IPS-15b (cell line): ENCODE results near the gene TGFBI.

Experiments used
- H3K27me3 ChIP-seq: one replicate; pipeline ENCODE4 v1.6.1; 2013; ENCODE audit warnings: low read length; ENCODE audit not compliant: control insufficient read depth, insufficient read depth
- H3K36me3 ChIP-seq: one replicate; pipeline ENCODE4 v1.6.1; 2013; ENCODE audit warnings: low read length; ENCODE audit not compliant: control insufficient read depth, insufficient read depth
- H3K4me1 ChIP-seq: one replicate; pipeline ENCODE4 v1.6.1; 2013; ENCODE audit warnings: mild to moderate bottlenecking, low read length; ENCODE audit not compliant: control insufficient read depth, insufficient read depth
- H3K4me3 ChIP-seq: one replicate; pipeline ENCODE4 v1.5.1; 2013; ENCODE audit warnings: low read depth, low read length
- H3K9ac ChIP-seq: one replicate; pipeline ENCODE4 v1.6.1; 2013; ENCODE audit warnings: low read depth, mild to moderate bottlenecking, low read length
- H3K9me3 ChIP-seq: one replicate; pipeline ENCODE4 v1.6.1; 2013; ENCODE audit warnings: mild to moderate bottlenecking, low read length; ENCODE audit not compliant: control insufficient read depth, insufficient read depth

The TGFBI gene

DNA sequence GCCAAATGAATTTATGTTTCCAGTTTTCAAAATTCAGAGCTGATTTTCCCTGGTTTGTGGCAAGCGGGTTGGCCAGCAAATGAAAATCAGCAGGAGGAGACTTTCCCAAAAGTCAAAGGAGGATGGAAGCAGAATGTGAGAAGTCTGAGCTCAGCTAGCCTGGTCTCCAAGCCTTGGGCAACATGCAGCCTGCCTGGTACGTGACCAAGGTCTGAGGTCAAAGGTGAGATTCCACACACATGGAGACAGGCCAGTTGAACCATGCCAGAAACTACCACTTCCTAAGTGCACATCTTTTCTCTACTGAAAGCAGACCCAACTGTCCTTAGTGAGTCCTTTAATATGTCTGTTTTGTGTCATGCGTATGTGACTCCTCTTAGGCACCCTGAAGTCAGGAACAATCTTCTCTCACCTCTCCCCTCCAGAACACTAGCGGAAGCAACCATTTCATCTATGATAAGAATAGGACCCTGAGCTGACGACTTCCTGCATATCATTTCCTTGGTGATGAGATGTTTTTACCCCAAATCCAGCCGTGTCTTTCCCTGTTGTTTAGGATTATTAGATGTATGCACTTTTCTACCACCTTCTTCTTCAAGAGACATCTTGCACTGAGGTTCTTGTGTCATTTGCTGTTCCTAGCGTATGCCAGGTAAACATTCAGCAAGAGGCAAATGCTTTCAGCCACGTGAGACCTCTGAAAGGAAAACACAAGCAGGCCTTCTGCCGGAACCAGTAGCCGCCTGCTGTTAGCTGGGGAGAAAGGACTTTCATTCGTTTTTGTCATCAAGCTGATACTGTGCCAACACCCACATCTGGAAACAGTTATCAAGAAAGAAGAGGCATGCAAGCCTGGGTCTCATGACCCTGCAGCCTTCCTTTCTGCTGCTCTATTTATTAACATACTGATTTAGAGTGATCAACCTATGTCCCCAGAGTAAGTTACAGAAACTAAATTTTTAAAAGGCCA, 9.7 kb upstream of the TGFBI start:
- H3K27me3 ChIP-seq = peaks cover 3% of the 10 kb centered on the region
- H3K4me1 ChIP-seq = no peaks in the 10 kb centered on the region
- no peaks in the 10 kb centered on the region for H3K36me3 ChIP-seq
- no peaks in the 10 kb centered on the region for H3K9me3 ChIP-seq
- no peak overlapping the region for H3K4me3 ChIP-seq
- H3K9ac ChIP-seq = no peak overlapping the region

DNA sequence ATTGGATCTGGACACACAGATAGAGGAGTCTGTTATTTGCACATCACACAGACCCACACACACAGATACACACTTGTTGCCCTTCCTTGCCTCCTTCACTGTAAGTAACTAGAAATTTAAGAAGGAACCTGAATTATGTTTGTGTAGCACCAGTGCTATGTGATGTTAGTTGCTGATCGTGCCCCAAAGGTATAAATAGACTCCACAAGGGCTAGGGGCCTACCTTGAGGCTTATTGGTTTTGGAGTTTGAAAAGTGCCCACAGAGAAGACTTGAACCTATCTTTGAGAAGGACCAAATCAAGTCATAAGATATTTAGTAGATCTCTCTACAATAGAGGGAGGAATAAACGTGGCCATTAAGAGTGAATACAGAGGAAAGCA, 8.8 kb upstream of the TGFBI start:
- Histone ChIP-seq H3K4me1 (no peaks in the 10 kb centered on the region), H3K9me3 (no peaks in the 10 kb centered on the region), H3K27me3 (peaks cover 3% of the 10 kb centered on the region), H3K36me3 (no peaks in the 10 kb centered on the region), H3K4me3 (no peak overlapping the region), H3K9ac (no peak overlapping the region)

DNA sequence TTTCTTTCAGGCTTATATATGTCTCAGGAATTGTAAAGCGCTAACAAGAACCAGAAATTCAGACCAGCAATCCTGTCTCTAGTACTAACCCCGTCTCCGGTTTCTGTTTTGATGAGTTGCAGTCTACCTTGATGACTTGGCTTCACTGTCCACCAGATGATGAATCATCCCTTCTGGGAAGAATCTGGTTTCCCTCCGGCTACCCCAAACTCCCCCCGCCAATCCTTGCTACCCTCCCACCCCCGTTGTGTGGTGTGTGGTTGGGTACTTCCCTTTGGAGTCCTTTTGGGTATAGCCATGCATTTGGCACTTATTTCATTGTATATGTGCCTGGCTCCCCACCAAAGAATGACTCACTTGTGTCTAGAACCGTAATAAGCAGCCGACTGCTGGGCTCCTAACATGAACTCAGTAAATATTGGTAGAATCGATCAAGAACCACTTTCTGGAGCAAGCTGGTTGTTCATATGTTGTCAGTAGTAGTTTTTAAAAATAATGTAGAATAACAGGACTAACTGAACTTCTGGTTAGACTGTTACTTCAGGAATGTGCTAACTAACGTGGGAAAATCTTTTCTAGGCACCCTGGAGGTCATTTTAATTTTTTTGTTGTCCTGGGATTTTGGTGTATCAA, 8.3 kb upstream of the TGFBI start:
- Histone ChIP-seq H3K36me3 (no peaks in the 10 kb centered on the region), H3K4me1 (no peaks in the 10 kb centered on the region), H3K27me3 (peaks cover 3% of the 10 kb centered on the region), H3K9me3 (no peaks in the 10 kb centered on the region), H3K4me3 (no peak overlapping the region), H3K9ac (no peak overlapping the region)

DNA sequence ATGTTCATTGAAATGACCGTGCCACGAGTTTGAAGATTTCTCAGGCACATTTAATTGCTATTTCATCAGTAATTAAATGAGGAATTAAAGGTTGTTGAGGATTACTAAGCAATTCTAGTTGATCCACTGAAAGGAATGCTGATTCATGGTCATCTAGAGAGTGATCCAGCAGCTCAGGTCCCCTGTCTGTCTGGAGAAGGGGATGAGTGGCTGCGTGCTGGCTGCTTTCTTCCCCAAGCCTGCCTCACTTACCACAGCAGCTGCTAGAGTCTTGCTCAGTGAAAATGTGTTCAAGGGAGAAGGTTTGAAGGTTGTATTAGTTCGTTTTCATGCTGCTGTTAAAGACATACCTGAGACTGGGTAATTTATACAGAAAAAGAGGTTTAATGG, 7.8 kb upstream of the TGFBI start:
- Histone ChIP-seq H3K4me3 (no peak overlapping the region), H3K4me1 (no peaks in the 10 kb centered on the region), H3K9me3 (no peaks in the 10 kb centered on the region), H3K9ac (no peak overlapping the region), H3K36me3 (no peaks in the 10 kb centered on the region), H3K27me3 (peaks cover 6% of the 10 kb centered on the region)

DNA sequence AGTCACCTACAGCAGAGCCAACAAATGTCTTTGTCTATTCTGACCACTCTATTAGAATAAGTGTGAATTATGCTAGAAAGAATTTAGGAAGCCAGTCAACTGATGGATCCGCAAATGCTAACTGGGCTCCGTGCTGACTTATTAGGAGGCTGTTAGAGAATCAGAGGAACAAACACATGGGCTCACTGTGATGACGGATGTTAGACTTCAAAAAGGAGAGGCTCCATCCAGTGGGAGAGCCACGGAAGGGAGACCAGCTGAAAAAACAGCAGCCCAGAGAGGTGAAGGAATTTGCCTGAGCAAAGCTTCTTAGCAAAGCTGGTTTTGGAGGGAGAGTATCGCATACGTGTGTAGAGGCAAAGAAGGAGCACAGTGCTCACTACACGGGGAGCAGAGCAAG, 5.8 kb upstream of the TGFBI start:
- H3K27me3 ChIP-seq = peaks cover 25% of the 10 kb centered on the region
- no peaks in the 10 kb centered on the region for H3K9me3 ChIP-seq
- H3K9ac ChIP-seq = no peak overlapping the region
- H3K36me3 ChIP-seq = no peaks in the 10 kb centered on the region
- no peaks in the 10 kb centered on the region for H3K4me1 ChIP-seq
- no peak overlapping the region for H3K4me3 ChIP-seq

DNA sequence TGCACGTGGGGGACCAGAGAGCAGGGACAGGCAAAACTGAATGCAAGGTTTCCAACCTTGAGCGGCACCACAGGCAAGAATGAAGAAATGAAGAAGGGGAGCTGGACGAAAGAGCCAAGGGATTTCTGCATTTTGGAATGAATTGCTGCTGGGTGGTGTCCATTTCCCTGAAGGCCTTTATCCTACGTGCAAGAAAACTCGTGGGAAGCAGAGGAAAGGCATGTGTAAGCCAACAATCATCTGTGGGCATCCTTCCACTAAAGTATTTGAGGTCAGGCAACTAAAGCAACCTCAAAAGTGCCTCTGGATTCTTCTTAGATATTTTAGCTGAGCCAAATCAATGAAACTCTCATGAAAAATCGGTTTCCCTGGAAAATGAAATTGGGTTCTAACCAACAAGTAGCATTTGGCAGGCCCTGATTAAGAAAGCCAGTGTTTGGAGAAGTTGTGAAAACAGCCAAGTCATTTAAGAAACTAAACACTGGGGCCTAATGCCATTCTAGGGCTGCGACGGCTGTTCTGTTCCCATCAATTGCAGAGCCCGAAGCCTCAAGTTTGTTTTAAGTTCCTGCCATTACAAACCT, 4.7 kb upstream of the TGFBI start:
- Histone ChIP-seq H3K36me3 (no peaks in the 10 kb centered on the region), H3K4me1 (no peaks in the 10 kb centered on the region), H3K27me3 (peaks cover 34% of the 10 kb centered on the region), H3K9ac (no peak overlapping the region), H3K9me3 (no peaks in the 10 kb centered on the region), H3K4me3 (no peak overlapping the region)

DNA sequence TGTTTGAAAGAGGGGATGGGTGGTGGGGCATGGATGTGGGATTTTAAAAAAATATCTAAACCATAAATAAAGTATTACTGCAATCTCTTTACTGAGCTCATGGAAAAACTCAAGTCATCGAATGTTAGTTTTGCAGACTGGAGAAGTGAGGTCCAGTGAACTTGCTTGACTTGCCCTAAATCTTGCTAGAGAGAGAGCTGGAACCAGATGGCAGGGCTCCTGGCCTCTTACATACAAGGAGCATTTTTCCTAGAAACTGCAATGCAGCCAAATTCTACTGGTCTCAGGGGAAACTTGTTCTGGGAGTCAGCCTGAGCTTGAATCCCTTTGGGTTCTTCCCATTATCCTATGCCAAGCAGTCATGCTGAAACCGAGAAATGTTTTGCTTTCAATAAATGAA, 2.9 kb upstream of the TGFBI start:
- no peak overlapping the region for H3K9ac ChIP-seq
- no peaks in the 10 kb centered on the region for H3K4me1 ChIP-seq
- peaks cover 52% of the 10 kb centered on the region for H3K27me3 ChIP-seq
- no peaks in the 10 kb centered on the region for H3K9me3 ChIP-seq
- H3K4me3 ChIP-seq = no peak overlapping the region
- H3K36me3 ChIP-seq = no peaks in the 10 kb centered on the region

DNA sequence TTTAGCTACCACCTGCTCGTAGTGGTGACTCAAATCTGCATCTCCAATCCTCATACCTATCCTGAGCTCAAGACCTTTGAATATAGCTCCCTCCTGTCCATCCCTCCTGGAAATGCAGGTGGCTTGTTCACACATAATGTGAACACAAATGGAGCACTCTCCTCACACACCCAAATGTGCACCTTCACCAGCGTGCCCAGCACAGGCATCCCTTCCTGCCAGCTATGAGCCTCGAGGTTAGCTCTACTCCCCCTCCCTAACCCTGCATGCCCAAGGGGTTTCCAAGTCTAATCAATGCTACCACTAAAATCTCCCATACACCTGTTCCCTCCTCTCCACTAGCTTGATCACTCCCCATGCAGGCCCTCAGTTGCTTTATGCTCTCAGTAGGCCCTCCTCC, 2.2 kb upstream of the TGFBI start:
- H3K27me3 ChIP-seq = peaks cover 55% of the 10 kb centered on the region
- no peak overlapping the region for H3K9ac ChIP-seq
- no peaks in the 10 kb centered on the region for H3K36me3 ChIP-seq
- no peaks in the 10 kb centered on the region for H3K4me1 ChIP-seq
- no peaks in the 10 kb centered on the region for H3K9me3 ChIP-seq
- H3K4me3 ChIP-seq = no peak overlapping the region

DNA sequence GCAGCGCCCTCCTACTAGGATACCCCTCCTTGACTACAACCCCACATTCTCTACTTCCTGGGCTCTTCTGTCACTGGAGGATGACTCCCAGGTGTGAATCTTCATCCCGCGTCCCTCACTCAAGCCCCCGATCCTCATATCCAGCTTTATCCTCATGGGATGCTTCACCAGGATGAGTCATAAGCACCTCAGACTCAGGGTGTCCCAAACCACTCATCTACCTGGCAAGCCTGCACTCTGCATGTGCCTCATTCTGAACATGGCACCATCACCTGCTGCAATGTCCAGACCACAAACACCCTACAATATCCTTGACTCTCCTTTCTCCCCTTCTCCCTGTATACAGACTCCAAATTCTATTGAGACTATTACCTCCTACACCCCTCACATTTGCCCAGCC, 1.5 kb upstream of the TGFBI start:
- no peak overlapping the region for H3K9ac ChIP-seq
- no peaks in the 10 kb centered on the region for H3K4me1 ChIP-seq

DNA sequence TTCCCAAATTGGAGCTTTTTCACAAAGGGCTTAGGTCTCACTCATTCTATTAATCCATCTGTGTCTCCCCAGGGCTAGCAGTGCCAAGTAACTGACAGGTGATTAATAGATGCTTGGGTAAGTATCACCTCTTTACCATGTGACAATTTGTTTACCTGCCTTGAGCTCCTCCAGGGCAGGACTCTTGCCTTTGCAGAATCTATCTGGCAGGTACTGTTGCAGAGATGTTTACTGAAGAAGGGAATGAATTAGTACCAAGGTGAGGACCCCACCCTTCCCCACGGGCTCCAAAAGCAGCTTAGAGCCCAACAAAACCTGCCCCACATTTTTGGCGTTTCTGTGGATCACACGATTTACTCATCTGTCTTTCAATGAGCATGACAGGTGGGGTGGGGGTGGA, 698 bp upstream of the TGFBI start:
- Histone ChIP-seq H3K9me3 (no peaks in the 10 kb centered on the region), H3K36me3 (no peaks in the 10 kb centered on the region), H3K4me3 (peak overlapping the region; percentile 73), H3K4me1 (no peaks in the 10 kb centered on the region), H3K27me3 (peaks cover 57% of the 10 kb centered on the region), H3K9ac (no peak overlapping the region)

More for the DNA sequence above, 1.5 kb upstream of the TGFBI start:
- H3K9me3 ChIP-seq = no peaks in the 10 kb centered on the region
- peaks cover 55% of the 10 kb centered on the region for H3K27me3 ChIP-seq
- no peak overlapping the region for H3K4me3 ChIP-seq
- no peaks in the 10 kb centered on the region for H3K36me3 ChIP-seq

DNA sequence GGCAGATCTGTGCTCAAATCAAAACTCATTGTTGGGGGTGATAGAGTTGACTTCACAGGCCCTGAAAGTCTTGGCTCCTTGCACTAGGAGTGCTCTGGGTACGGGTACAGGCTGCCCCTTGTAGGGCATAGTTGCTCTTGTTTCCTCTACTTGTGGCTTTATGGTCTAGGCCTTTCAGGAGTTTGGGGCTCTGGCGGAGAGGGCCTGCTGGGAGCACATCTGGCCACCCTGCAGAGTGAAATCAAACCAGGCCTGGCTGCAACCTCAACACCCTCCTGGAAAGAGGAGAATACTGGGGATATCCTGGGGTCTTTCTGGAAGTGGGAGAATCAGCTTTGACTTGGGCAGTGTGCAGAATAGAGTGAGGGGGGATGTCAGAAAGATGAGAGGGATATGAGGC, 1.5 kb downstream of the TGFBI start:
- Histone ChIP-seq H3K4me3 (no peak overlapping the region), H3K4me1 (no peaks in the 10 kb centered on the region), H3K9ac (no peak overlapping the region), H3K36me3 (no peaks in the 10 kb centered on the region), H3K9me3 (no peaks in the 10 kb centered on the region), H3K27me3 (peaks cover 56% of the 10 kb centered on the region)
